IMR-90 (cell line): ENCODE measurements around the gene FXYD5. TPM values are rescaled to one million over a fixed set of nuclear protein-coding genes. Genes with fewer than 3 reads are reported as not detected.
A peak's percentile ranks its signal among the peaks of the same experiment; 100 is the strongest.

ENCODE experiments used
- ATAC-seq: fragments of 200-7000 bp; cut with Tn5 transposase; 2 replicates; pipeline ENCODE4 v1.9.1; 2020; ENCODE audit warnings: low read depth, mild to moderate bottlenecking, moderate library complexity
- BruUV-seq: library from RNA; stranded (reverse); fragments of 400-500 nt; replicated peaks from 2 replicates; lab custom pipeline; 2021; lab: Mats Ljungman, UMichigan
- CTCF ChIA-PET: fragments of 300-600 bp; formaldehyde crosslinking; extraction: SDS; loops from one replicate; lab custom pipeline; 2021; ENCODE audit warnings: antibody characterized with exemption; lab: Yijun Ruan, JAX
- POLR2A ChIA-PET: fragments of 300-600 bp; sonication (Branson Sonifier 250); formaldehyde crosslinking; loops from one replicate; lab custom pipeline; 2022; ENCODE audit warnings: antibody characterized with exemption; ENCODE audit not compliant: unreplicated experiment; lab: Charles Lee
- DNase-seq: peaks from one replicate; pipeline ENCODE4 v3.0.0; 2013
- H2AFZ ChIP-seq: replicated peaks from 2 replicates; pipeline ENCODE3; 2013; ENCODE audit warnings: low read length, mild to moderate bottlenecking; ENCODE audit not compliant: poor library complexity
- H2AK5ac ChIP-seq: 2 replicates; pipeline ENCODE4 v1.6.1; 2013; ENCODE audit warnings: low read depth, low read length, inconsistent platforms
- H2AK9ac ChIP-seq: replicated peaks from 2 replicates; pipeline ENCODE3; 2013; ENCODE audit warnings: mild to moderate bottlenecking, low read depth, low read length, moderate library complexity; ENCODE audit not compliant: poor library complexity
- H2BK120ac ChIP-seq: 2 replicates; pipeline ENCODE4 v1.6.1; 2013; ENCODE audit warnings: low read depth, low read length, inconsistent platforms
- H2BK15ac ChIP-seq: 3 replicates; pipeline ENCODE4 v1.6.1; 2013; ENCODE audit warnings: low read depth, low read length, inconsistent platforms
- H2BK20ac ChIP-seq: 2 replicates; pipeline ENCODE4 v1.6.1; 2013; ENCODE audit warnings: low read depth, mild to moderate bottlenecking, inconsistent platforms, low read length, moderate library complexity
- H2BK5ac ChIP-seq: 2 replicates; pipeline ENCODE4 v1.6.1; 2013; ENCODE audit warnings: mild to moderate bottlenecking, low read depth, low read length, inconsistent platforms; ENCODE audit not compliant: poor library complexity, severe bottlenecking
- H3K14ac ChIP-seq: replicated peaks from 2 replicates; pipeline ENCODE4 v1.6.1; 2013; ENCODE audit warnings: low read depth, low read length, inconsistent platforms
- H3K18ac ChIP-seq: 2 replicates; pipeline ENCODE4 v1.6.1; 2013; ENCODE audit warnings: low read depth, low read length, control low read depth
- H3K23ac ChIP-seq: 2 replicates; pipeline ENCODE4 v1.6.1; 2013; ENCODE audit warnings: low read depth, low read length, inconsistent platforms
- H3K27ac ChIP-seq: 2 replicates; pipeline ENCODE4 v1.5.1; 2013; ENCODE audit warnings: mild to moderate bottlenecking, control low read depth, low read length; ENCODE audit not compliant: insufficient read depth
- H3K27me3 ChIP-seq: 2 replicates; pipeline ENCODE4 v1.6.1; 2013; ENCODE audit warnings: low read length; ENCODE audit not compliant: control insufficient read depth, insufficient read depth
- H3K36me3 ChIP-seq: 2 replicates; pipeline ENCODE4 v1.6.1; 2013; ENCODE audit warnings: low read length, mixed read lengths; ENCODE audit not compliant: control insufficient read depth, insufficient read depth
- H3K4ac ChIP-seq: 2 replicates; pipeline ENCODE4 v1.6.1; 2013; ENCODE audit warnings: low read depth, low read length, inconsistent platforms
- H3K4me1 ChIP-seq: 2 replicates; pipeline ENCODE4 v1.6.1; 2013; ENCODE audit warnings: low read length, mixed read lengths; ENCODE audit not compliant: control insufficient read depth, insufficient read depth
- H3K4me2 ChIP-seq: 2 replicates; pipeline ENCODE4 v1.6.1; 2013; ENCODE audit warnings: low read depth, mild to moderate bottlenecking, control low read depth, low read length, moderate library complexity
- H3K4me3 ChIP-seq: 2 replicates; pipeline ENCODE4 v1.5.1; 2013; ENCODE audit warnings: low read depth, mild to moderate bottlenecking, control low read depth, low read length, moderate library complexity; ENCODE audit not compliant: insufficient read depth
- H3K56ac ChIP-seq: 2 replicates; pipeline ENCODE4 v1.6.1; 2013; ENCODE audit warnings: low read length, inconsistent platforms; ENCODE audit not compliant: insufficient read depth; ENCODE audit errors: extremely low read depth
- H3K79me1 ChIP-seq, 2 experiments: 2 replicates each; pipeline ENCODE4 v1.6.1; 2013; ENCODE audit warnings: low read length in 2 of 2, inconsistent platforms in 1 of 2, low read depth in 1 of 2
- H3K9ac ChIP-seq: 2 replicates; pipeline ENCODE4 v1.6.1; 2013; ENCODE audit warnings: low read depth, low read length, control low read depth
- H3K9me1 ChIP-seq: 2 replicates; pipeline ENCODE4 v1.6.1; 2013; ENCODE audit warnings: low read length, inconsistent platforms; ENCODE audit not compliant: insufficient read depth
- H3K9me3 ChIP-seq: 2 replicates; pipeline ENCODE4 v1.6.1; 2013; ENCODE audit warnings: low read length; ENCODE audit not compliant: control insufficient read depth, insufficient read depth
- H4K20me1 ChIP-seq: 2 replicates; pipeline ENCODE4 v1.6.1; 2013; ENCODE audit warnings: low read length, inconsistent platforms; ENCODE audit not compliant: insufficient read depth
- H4K5ac ChIP-seq: 2 replicates; pipeline ENCODE4 v1.6.1; 2013; ENCODE audit warnings: mild to moderate bottlenecking, low read depth, low read length, control low read depth
- H4K8ac ChIP-seq, 2 experiments: 2 replicates each; pipeline ENCODE4 v1.6.1; 2013; ENCODE audit warnings: low read depth in 2 of 2, low read length in 2 of 2, control low read depth in 1 of 2, inconsistent platforms in 1 of 2
- H4K91ac ChIP-seq: 2 replicates; pipeline ENCODE4 v1.6.1; 2013; ENCODE audit warnings: low read depth, low read length, inconsistent platforms; ENCODE audit not compliant: insufficient read depth
- BHLHE40 ChIP-seq: fragments of 150-350 bp; IDR thresholded peaks from 2 replicates; pipeline ENCODE4 v1.6.1; 2016; ENCODE audit warnings: mild to moderate bottlenecking, low read depth, low read length
- CEBPB ChIP-seq: IDR thresholded peaks from 2 replicates; pipeline ENCODE4 v1.6.1; 2012; ENCODE audit warnings: low read depth, low read length, improper control_type of control experiment
- CHD1 ChIP-seq: IDR thresholded peaks from 2 replicates; pipeline ENCODE4 v1.6.1; 2012; ENCODE audit warnings: low read depth, low read length, improper control_type of control experiment
- FOS ChIP-seq: fragments of 150-350 bp; IDR thresholded peaks from 2 replicates; pipeline ENCODE4 v1.6.1; 2016; ENCODE audit warnings: low read depth, low read length
- MAFK ChIP-seq: IDR thresholded peaks from 2 replicates; pipeline ENCODE4 v1.6.1; 2012; ENCODE audit warnings: low read depth, low read length, improper control_type of control experiment
- MAZ ChIP-seq: IDR thresholded peaks from 2 replicates; pipeline ENCODE4 v1.6.1; 2012; ENCODE audit warnings: low read depth, mild to moderate bottlenecking, low read length, improper control_type of control experiment, moderate library complexity, borderline replicate concordance
- MXI1 ChIP-seq: IDR thresholded peaks from 2 replicates; pipeline ENCODE4 v1.6.1; 2012; ENCODE audit warnings: low read depth, mild to moderate bottlenecking, low read length, moderate library complexity, borderline replicate concordance
- NFE2L2 ChIP-seq: fragments of 150-350 bp; IDR thresholded peaks from 2 replicates; pipeline ENCODE4 v1.6.1; 2016; ENCODE audit warnings: low read depth, mild to moderate bottlenecking, low read length
- POLR2A ChIP-seq: IDR thresholded peaks from 2 replicates; pipeline ENCODE4 v1.6.1; 2012; ENCODE audit warnings: mild to moderate bottlenecking, low read depth, low read length
- RAD21 ChIP-seq: IDR thresholded peaks from 2 replicates; pipeline ENCODE4 v1.6.1; 2012; ENCODE audit warnings: low read length, improper control_type of control experiment
- RCOR1 ChIP-seq: IDR thresholded peaks from 2 replicates; pipeline ENCODE4 v1.6.1; 2012; ENCODE audit warnings: mild to moderate bottlenecking, low read length, improper control_type of control experiment; ENCODE audit not compliant: insufficient replicate concordance
- RFX5 ChIP-seq: IDR thresholded peaks from 2 replicates; pipeline ENCODE4 v1.8.0; 2012; ENCODE audit warnings: low read depth, mild to moderate bottlenecking, low read length, moderate library complexity
- SMC3 ChIP-seq: fragments of 150-350 bp; IDR thresholded peaks from 2 replicates; pipeline ENCODE4 v1.6.1; 2016; ENCODE audit warnings: low read depth, mild to moderate bottlenecking, antibody characterized with exemption, low read length, moderate library complexity
- WGBS, 2 experiments: methylation state at CpG; one replicate each; pipeline versions ENCODE4 v1.1.5 to v1.1.7; 2013; ENCODE audit warnings: missing lambda C conversion rate in 2 of 2; ENCODE audit not compliant: insufficient read length in 1 of 2; ENCODE audit errors: extremely low coverage in 2 of 2; 5-methylcytosine and 5-hydroxymethylcytosine counted together
- dilution Hi-C: fragments of 300-500 bp; cut with HindIII; formaldehyde crosslinking; loops from one replicate; pipeline ENCODE4 v1.14.3; 2018; ENCODE audit warnings: low sequenced_read_pairs; ENCODE audit not compliant: unreplicated experiment
- in situ Hi-C: fragments of 300-500 bp; cut with MboI; formaldehyde crosslinking; loops from 3 replicates; pipeline ENCODE4 v1.14.3; 2019; ENCODE audit warnings: low sequenced_read_pairs, inconsistent platforms, mixed read lengths
- intact Hi-C: fragments of 100-400 bp; cut with micrococcal nuclease; formaldehyde crosslinking; loops from 2 replicates; pipeline ENCODE4 v1.10.0; 2022
- polyA plus RNA-seq, 3 experiments: library from polyadenylated mRNA; depleted of rRNA; stranded (reverse); fragments of >200 nt; gene quantifications; 2 replicates each; pipeline ENCODE4 v1.2.3, GENCODE V29; 2012; ENCODE audit warnings: low replicate concordance in 1 of 3
- total RNA-seq: library from RNA; depleted of rRNA; stranded (reverse); fragments of >200 nt; gene quantifications from 2 replicates; pipeline ENCODE4 v1.2.3, GENCODE V29; 2012
- TF ChIP-seq, protein P1 (sequence below): fragments of 150-350 bp; IDR thresholded peaks from 2 replicates; pipeline ENCODE4 v1.6.1; 2016; ENCODE audit warnings: low read depth, mild to moderate bottlenecking, low read length, moderate library complexity, borderline replicate concordance
- TF ChIP-seq, protein P2 (sequence below): fragments of 150-350 bp; IDR thresholded peaks from 2 replicates; pipeline ENCODE4 v1.6.1; 2017; ENCODE audit warnings: mild to moderate bottlenecking, antibody characterized with exemption, low read length, low read depth

The FXYD5 gene
- total and polyA plus RNA-seq, 2 of the 4 experiments (the other 2 are of a cell fraction): 53.6 to 245 TPM

GRCh38 chr19:35204799-35205732, 50.5 kb downstream of the FXYD5 start:
- H3K4ac ChIP-seq: no peak overlapping the region
- DNase-seq: no peak
- no peak overlapping the region for H4K91ac ChIP-seq
- H2AFZ ChIP-seq: no peak overlapping the region
- H2BK5ac ChIP-seq: no peak overlapping the region
- dilution Hi-C loops: no loop called here
- intact Hi-C loops: no loop called here
- 0% methylated on average over 1 of the region's 13 CpGs; no CpG with 5 or more reads in 1 of the 2 experiments for WGBS, 2 experiments
- ATAC-seq: no peak
- no peaks in the 10 kb centered on the region for H3K79me1 ChIP-seq
- H4K20me1 ChIP-seq: no peaks in the 10 kb centered on the region
- no peaks in the 10 kb centered on the region for H3K36me3 ChIP-seq
- H3K23ac ChIP-seq: no peak overlapping the region
- H4K5ac ChIP-seq: no peak overlapping the region
- ChIA-PET POLR2A (no interaction called here), CTCF (no interaction called here)
- H3K27me3 ChIP-seq: peaks cover 10% of the 10 kb centered on the region
- H3K27ac ChIP-seq: no peak overlapping the region
- in situ Hi-C loops: no loop called here
- no peak overlapping the region for H2BK15ac ChIP-seq
- H3K14ac ChIP-seq: no peak overlapping the region
- BruUV-seq: no TSS peak
- H3K18ac ChIP-seq: no peak overlapping the region
- H3K9ac ChIP-seq: no peak overlapping the region
- H4K8ac ChIP-seq: no peak overlapping the region
- H2BK20ac ChIP-seq: no peak overlapping the region
- H2AK9ac ChIP-seq: peak overlapping the region; percentile 42
- no peaks in the 10 kb centered on the region for H3K9me3 ChIP-seq
- H3K4me1 ChIP-seq: no peaks in the 10 kb centered on the region
- H3K9me1 ChIP-seq: no peaks in the 10 kb centered on the region
- no peak overlapping the region for H3K4me3 ChIP-seq
- no peak overlapping the region for H3K56ac ChIP-seq
- H3K4me2 ChIP-seq: no peak overlapping the region
- no peak overlapping the region for H2BK120ac ChIP-seq
- H2AK5ac ChIP-seq: no peak overlapping the region
- TF ChIP-seq NFE2L2 (no peak), MAFK (no peak), SMC3 (no peak), RAD21 (no peak), RFX5 (no peak), MAZ (no peak), POLR2A (no peak), RCOR1 (no peak), BHLHE40 (no peak), CEBPB (no peak), CHD1 (no peak), FOS (no peak), MXI1 (no peak)
- TF ChIP-seq, protein P1, sequence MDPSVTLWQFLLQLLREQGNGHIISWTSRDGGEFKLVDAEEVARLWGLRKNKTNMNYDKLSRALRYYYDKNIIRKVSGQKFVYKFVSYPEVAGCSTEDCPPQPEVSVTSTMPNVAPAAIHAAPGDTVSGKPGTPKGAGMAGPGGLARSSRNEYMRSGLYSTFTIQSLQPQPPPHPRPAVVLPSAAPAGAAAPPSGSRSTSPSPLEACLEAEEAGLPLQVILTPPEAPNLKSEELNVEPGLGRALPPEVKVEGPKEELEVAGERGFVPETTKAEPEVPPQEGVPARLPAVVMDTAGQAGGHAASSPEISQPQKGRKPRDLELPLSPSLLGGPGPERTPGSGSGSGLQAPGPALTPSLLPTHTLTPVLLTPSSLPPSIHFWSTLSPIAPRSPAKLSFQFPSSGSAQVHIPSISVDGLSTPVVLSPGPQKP: no peak
- TF ChIP-seq, protein P2, sequence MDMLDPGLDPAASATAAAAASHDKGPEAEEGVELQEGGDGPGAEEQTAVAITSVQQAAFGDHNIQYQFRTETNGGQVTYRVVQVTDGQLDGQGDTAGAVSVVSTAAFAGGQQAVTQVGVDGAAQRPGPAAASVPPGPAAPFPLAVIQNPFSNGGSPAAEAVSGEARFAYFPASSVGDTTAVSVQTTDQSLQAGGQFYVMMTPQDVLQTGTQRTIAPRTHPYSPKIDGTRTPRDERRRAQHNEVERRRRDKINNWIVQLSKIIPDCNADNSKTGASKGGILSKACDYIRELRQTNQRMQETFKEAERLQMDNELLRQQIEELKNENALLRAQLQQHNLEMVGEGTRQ: no peak
